Measurements from ENCODE around the gene THEM5. TPM values are rescaled to one million over a fixed set of nuclear protein-coding genes. Genes with fewer than 3 reads are reported as not detected.

Gene THEM5
- total and polyA plus RNA-seq, 8 donors = not detected

DNA sequence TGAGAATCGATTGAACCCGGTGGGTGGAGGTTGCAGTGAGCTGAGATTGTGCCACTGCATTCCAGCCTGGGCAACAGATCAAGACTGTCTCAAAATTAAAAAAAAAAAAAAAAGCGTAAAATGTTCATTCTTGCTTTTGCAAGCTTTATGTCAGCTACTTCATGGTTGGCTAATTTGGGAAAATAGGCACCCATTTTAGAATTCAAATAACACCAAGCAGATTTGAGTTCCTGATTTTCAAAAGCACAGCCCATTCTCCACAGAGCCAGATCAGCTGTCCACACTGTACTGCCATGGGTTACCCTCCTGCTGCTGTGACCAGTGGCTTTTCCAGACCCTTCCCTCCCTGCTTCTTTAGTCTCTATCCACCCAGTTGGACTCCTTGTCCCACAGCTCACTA, 4.4 kb downstream of the THEM5 start:
- H3K27me3 ChIP-seq = peaks cover 0 to 57% (median 0%) of the 10 kb centered on the region in 3 donors
- WGBS, 5 donors = 65 to 76% (median 73%) methylated on average over 3 of the region's 3 CpGs
- H3K36me3 ChIP-seq = no peaks in the 10 kb centered on the region
- H3K9me3 ChIP-seq = no peaks in the 10 kb centered on the region
- intact Hi-C loops (cut with DNase I; ENCODE audit: low total_unique reads) = no loop called here
- no peak overlapping the region for H3K27ac ChIP-seq
- TF ChIP-seq EP300 (IDR thresholded peaks at IDR 0.05) (no peak), POLR2A (IDR thresholded peaks at IDR 0.05) (no peak), POLR2AphosphoS5 (IDR thresholded peaks at IDR 0.05) (no peak)
- TF ChIP-seq, protein P1, sequence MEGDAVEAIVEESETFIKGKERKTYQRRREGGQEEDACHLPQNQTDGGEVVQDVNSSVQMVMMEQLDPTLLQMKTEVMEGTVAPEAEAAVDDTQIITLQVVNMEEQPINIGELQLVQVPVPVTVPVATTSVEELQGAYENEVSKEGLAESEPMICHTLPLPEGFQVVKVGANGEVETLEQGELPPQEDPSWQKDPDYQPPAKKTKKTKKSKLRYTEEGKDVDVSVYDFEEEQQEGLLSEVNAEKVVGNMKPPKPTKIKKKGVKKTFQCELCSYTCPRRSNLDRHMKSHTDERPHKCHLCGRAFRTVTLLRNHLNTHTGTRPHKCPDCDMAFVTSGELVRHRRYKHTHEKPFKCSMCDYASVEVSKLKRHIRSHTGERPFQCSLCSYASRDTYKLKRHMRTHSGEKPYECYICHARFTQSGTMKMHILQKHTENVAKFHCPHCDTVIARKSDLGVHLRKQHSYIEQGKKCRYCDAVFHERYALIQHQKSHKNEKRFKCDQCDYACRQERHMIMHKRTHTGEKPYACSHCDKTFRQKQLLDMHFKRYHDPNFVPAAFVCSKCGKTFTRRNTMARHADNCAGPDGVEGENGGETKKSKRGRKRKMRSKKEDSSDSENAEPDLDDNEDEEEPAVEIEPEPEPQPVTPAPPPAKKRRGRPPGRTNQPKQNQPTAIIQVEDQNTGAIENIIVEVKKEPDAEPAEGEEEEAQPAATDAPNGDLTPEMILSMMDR (IDR thresholded peaks at IDR 0.05) = no peak
- H3K4me3 ChIP-seq = no peak overlapping the region
- DNase-seq = no peak
- H3K4me1 ChIP-seq = peaks cover 0 to 8% (median 2%) of the 10 kb centered on the region in 4 donors

DNA sequence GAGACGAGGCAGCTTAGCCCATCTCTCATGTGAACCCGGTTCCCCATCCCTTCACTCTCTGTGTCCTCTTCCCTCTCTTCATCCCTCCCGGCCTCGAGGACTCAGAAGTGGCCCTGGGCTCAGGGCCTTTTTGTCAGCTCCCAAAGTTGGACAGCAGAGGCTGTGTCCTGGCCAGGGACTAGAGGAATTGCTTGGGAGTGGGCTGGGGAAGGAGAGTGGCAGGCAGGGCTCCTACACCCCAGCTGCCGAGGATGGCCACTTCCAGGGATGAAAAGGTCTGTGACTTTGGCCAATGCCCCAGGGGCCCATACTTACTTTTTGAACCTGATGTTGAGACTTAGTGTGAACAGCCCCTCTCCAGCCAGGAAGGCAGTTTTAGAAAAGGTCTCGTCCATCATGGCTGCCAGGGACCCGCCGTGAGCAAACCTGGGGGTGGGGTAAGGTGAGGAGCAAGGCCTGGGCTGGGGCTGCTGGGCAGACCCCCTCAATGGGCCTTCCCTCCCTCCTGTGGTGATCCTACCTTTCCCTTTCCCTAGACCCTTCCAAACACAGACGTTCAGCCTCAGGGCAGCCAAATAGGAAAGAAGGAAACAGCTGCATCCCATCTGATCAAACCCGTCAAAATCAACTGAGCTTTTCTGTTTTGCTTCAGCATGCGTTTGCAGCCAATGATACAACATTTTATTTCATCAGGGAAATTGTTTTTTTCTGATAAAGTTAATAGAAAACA, 5.5 kb downstream of the THEM5 start:
- DNase-seq = peak; percentile 17 to 50
- Histone ChIP-seq H3K36me3 (no peaks in the 10 kb centered on the region), H3K4me1 (peaks cover 0 to 8% (median 2%) of the 10 kb centered on the region in 4 donors), H3K4me3 (no peak overlapping the region), H3K27me3 (peaks cover 0 to 52% (median 0%) of the 10 kb centered on the region in 3 donors), H3K9me3 (no peaks in the 10 kb centered on the region), H3K27ac (no peak overlapping the region)
- 48 to 68% (median 65%) methylated on average over 10 to 11 of the region's 11 CpGs for WGBS, 5 donors
- intact Hi-C loops (cut with DNase I; ENCODE audit: low total_unique reads) = no loop called here
- TF ChIP-seq, protein P1 (IDR thresholded peaks at IDR 0.05) = no peak
- no peak for TF ChIP-seq POLR2A (IDR thresholded peaks at IDR 0.05)
- no peak for TF ChIP-seq POLR2AphosphoS5 (IDR thresholded peaks at IDR 0.05)
- TF ChIP-seq EP300 (IDR thresholded peaks at IDR 0.05) = no peak

DNA sequence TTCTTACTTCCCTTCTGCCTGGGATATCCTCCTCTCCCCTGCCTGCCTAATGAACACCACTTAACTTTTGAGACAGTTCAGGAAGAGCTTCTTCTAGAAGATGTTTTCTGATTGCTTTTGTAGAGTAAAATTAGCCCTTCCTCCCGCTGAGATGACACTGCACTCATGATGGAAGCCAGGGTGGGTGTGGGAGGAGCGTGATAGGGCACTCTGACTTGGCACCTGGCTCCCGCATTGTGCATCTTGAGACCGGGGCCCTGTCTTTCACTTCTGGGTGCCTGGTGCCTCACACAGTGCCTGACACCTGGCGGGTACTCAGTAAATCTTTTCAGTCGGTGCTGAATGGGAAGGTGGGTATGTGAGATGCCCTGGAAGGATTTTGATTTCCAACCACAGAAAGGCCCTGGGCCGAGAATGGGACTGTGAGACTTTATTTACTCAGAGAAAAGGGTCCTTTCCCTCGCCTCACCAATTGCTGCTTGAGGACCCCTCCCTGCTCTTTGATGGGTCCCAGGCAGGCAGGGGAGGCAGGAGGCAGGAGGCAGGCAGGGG, 6.8 kb downstream of the THEM5 start:
- H3K36me3 ChIP-seq = no peaks in the 10 kb centered on the region
- intact Hi-C loops (cut with DNase I; ENCODE audit: low total_unique reads) = no loop called here
- TF ChIP-seq, protein P1 (IDR thresholded peaks at IDR 0.05) = no peak
- TF ChIP-seq POLR2A (IDR thresholded peaks at IDR 0.05) (no peak), EP300 (IDR thresholded peaks at IDR 0.05) (no peak), POLR2AphosphoS5 (IDR thresholded peaks at IDR 0.05) (no peak)
- no peaks in the 10 kb centered on the region for H3K9me3 ChIP-seq
- no peak overlapping the region for H3K27ac ChIP-seq
- DNase-seq = no peak
- 88 to 94% (median 93%) methylated on average over 8 of the region's 8 CpGs for WGBS, 5 donors
- no peak overlapping the region for H3K4me3 ChIP-seq
- peaks cover 0 to 40% (median 0%) of the 10 kb centered on the region in 3 donors for H3K27me3 ChIP-seq
- peaks cover 0 to 8% (median 2%) of the 10 kb centered on the region in 4 donors for H3K4me1 ChIP-seq

DNA sequence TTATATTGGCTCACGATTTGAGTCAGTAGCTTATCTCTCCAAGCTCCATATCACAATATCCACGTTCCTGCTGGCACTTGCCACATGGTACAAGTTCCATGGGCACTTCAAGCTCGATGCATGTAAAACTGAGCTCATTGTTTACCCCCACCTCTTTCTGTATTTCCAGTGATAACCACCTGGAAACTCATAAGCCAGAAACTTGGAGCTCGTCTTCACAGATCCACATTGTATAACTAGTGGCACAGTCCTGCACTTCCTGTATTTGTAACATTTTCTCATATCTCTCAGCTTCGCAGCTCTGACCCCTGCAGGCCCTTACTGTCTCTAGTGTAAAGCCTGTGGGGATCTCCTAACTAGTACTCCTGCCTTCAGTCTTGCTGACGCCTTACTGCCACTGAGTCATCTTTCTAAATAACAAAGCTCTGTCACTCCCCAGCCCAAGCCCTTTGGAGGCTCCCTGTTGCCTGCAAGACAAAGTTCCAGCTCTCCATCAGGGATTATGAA, 7.4 kb downstream of the THEM5 start:
- no peak for DNase-seq
- TF ChIP-seq POLR2A (IDR thresholded peaks at IDR 0.05) (no peak), POLR2AphosphoS5 (IDR thresholded peaks at IDR 0.05) (no peak), EP300 (IDR thresholded peaks at IDR 0.05) (no peak)
- TF ChIP-seq, protein P1 (IDR thresholded peaks at IDR 0.05) = no peak
- H3K36me3 ChIP-seq = no peaks in the 10 kb centered on the region
- no peak overlapping the region for H3K27ac ChIP-seq
- intact Hi-C loops (cut with DNase I; ENCODE audit: low total_unique reads) = no loop called here
- H3K9me3 ChIP-seq = no peaks in the 10 kb centered on the region
- H3K4me1 ChIP-seq = peaks cover 0 to 8% (median 2%) of the 10 kb centered on the region in 4 donors
- peaks cover 0 to 40% (median 0%) of the 10 kb centered on the region in 3 donors for H3K27me3 ChIP-seq
- no peak overlapping the region for H3K4me3 ChIP-seq
- 28 to 50% (median 38%) methylated on average over 6 of the region's 6 CpGs for WGBS, 5 donors

Data from stomach (tissue), 9 donors.